ENCODE data around the gene MTTP. TPM values are rescaled to one million over a fixed set of nuclear protein-coding genes. Genes with fewer than 3 reads are reported as not detected.

MTTP gene
- total RNA-seq, 2 donors from 2014 or later = 0.59 to 0.71 TPM

GRCh38 chr4:99633772-99634171 lies 59.1 kb downstream of the MTTP start:
- no peak for DNase-seq
- intact Hi-C loops (cut with DNase I) = no loop called here

GRCh38 chr4:99634742-99635360 lies 60.2 kb downstream of the MTTP start:
- DNase-seq (no peak), ATAC-seq (no peak)
- intact Hi-C loops (cut with DNase I) = no loop called here

More at GRCh38 chr4:99633772-99634171, 59.1 kb downstream of the MTTP start:
- no peak for ATAC-seq

GRCh38 chr4:99635601-99636000 lies 61.0 kb downstream of the MTTP start:
- no peak for DNase-seq
- ATAC-seq = no peak
- intact Hi-C loops (cut with DNase I) = no loop called here

GRCh38 chr4:99636422-99636821 lies 61.8 kb downstream of the MTTP start:
- DNase-seq = no peak
- intact Hi-C loops (cut with DNase I) = no loop called here
- ATAC-seq = no peak

GRCh38 chr4:99637174-99637573 lies 62.5 kb downstream of the MTTP start:
- DNase-seq (no peak), ATAC-seq (no peak)
- intact Hi-C loops (cut with DNase I) = no loop called here

GRCh38 chr4:99640676-99641075 lies 66.1 kb downstream of the MTTP start:
- intact Hi-C loops (cut with DNase I) = no loop called here
- no peak for DNase-seq
- ATAC-seq = no peak

GRCh38 chr4:99642725-99643489 lies 68.3 kb downstream of the MTTP start:
- intact Hi-C loops (cut with DNase I) = no loop called here
- peak; percentile 68 for DNase-seq
- peak; percentile 95 to 98 for ATAC-seq

- ATAC-seq (no peak), DNase-seq (no peak)
- intact Hi-C loops (cut with DNase I) = no loop called here
Measured at GRCh38 chr4:99644453-99644852, 69.8 kb downstream of the MTTP start.

GRCh38 chr4:99645036-99645435 lies 70.4 kb downstream of the MTTP start:
- DNase-seq (no peak), ATAC-seq (no peak)
- intact Hi-C loops (cut with DNase I) = no loop called here

- ATAC-seq = no peak
- intact Hi-C loops (cut with DNase I) = no loop called here
- DNase-seq = no peak
Measured at GRCh38 chr4:99645638-99646037, 71.0 kb downstream of the MTTP start.

GRCh38 chr4:99647071-99647470 lies 72.4 kb downstream of the MTTP start:
- no peak for DNase-seq
- intact Hi-C loops (cut with DNase I) = no loop called here
- no peak for ATAC-seq

GRCh38 chr4:99648321-99648720 lies 73.7 kb downstream of the MTTP start:
- DNase-seq (no peak), ATAC-seq (no peak)
- intact Hi-C loops (cut with DNase I) = no loop called here

- DNase-seq (no peak), ATAC-seq (no peak)
- intact Hi-C loops (cut with DNase I) = no loop called here
Measured at GRCh38 chr4:99649208-99649607, 74.6 kb downstream of the MTTP start.

- DNase-seq (no peak), ATAC-seq (no peak)
- intact Hi-C loops (cut with DNase I) = no loop called here
Measured at GRCh38 chr4:99649778-99650177, 75.2 kb downstream of the MTTP start.

- ATAC-seq (no peak), DNase-seq (no peak)
- intact Hi-C loops (cut with DNase I) = no loop called here
Measured at GRCh38 chr4:99651016-99651769, 76.6 kb downstream of the MTTP start.

GRCh38 chr4:99651811-99652485 lies 77.3 kb downstream of the MTTP start:
- DNase-seq = no peak
- intact Hi-C loops (cut with DNase I) = no loop called here
- ATAC-seq = no peak

- intact Hi-C loops (cut with DNase I) = no loop called here
- ATAC-seq (no peak), DNase-seq (no peak)
Measured at GRCh38 chr4:99652596-99653436, 78.2 kb downstream of the MTTP start.

GRCh38 chr4:99653916-99654315 lies 79.3 kb downstream of the MTTP start:
- ATAC-seq = no peak
- intact Hi-C loops (cut with DNase I) = no loop called here
- DNase-seq = no peak

GRCh38 chr4:99654361-99654761 lies 79.7 kb downstream of the MTTP start:
- intact Hi-C loops (cut with DNase I) = no loop called here
- DNase-seq (no peak), ATAC-seq (peak in 1 of 2 donors; percentile 11)
